CD14-positive monocyte (primary cell): ENCODE data around the gene MMD2. TPM values are rescaled to one million over a fixed set of nuclear protein-coding genes. Genes with fewer than 3 reads are reported as not detected.

Experiments used
- DNase-seq, 3 donors: peaks; one replicate each; pipeline ENCODE4 v3.0.0-alpha.2; 2011 to 2022
- H2AFZ ChIP-seq: 2 replicates; pipeline ENCODE4 v1.6.0; 2012; ENCODE audit warnings: mild to moderate bottlenecking, low read depth, low read length, inconsistent platforms; ENCODE audit not compliant: insufficient read depth, poor library complexity, severe bottlenecking
- H3K27ac ChIP-seq, 2 donors: 1 replicate in 1 of 2; 2 replicates in 1 of 2; pipeline ENCODE4 v1.5.1; 2012 to 2013; ENCODE audit warnings: low read length in 2 of 2, control low read depth in 1 of 2, inconsistent platforms in 1 of 2, low read depth in 1 of 2, mild to moderate bottlenecking in 1 of 2
- H3K27me3 ChIP-seq, 2 donors: one replicate each; pipeline versions ENCODE4 v1.6.0 to v1.6.1; 2011 to 2013; ENCODE audit warnings: low read length in 2 of 2; ENCODE audit not compliant: control insufficient read depth in 2 of 2, insufficient read depth in 2 of 2
- H3K36me3 ChIP-seq, 2 donors: replicated peaks in 1 of 2; 1 replicate in 1 of 2; 2 replicates in 1 of 2; pipeline versions ENCODE4 v1.5.1 to v1.6.1; 2012 to 2013; ENCODE audit warnings: low read length in 2 of 2, control low read depth in 1 of 2, inconsistent platforms in 1 of 2, mild to moderate bottlenecking in 1 of 2; ENCODE audit not compliant: insufficient read depth in 2 of 2, control insufficient read depth in 1 of 2
- H3K4me1 ChIP-seq, 2 donors: 1 replicate in 1 of 2; 2 replicates in 1 of 2; pipeline versions ENCODE4 v1.5.1 to v1.6.1; 2012 to 2013; ENCODE audit warnings: low read length in 2 of 2, control low read depth in 1 of 2, inconsistent platforms in 1 of 2, mild to moderate bottlenecking in 1 of 2, moderate library complexity in 1 of 2; ENCODE audit not compliant: insufficient read depth in 2 of 2, control insufficient read depth in 1 of 2
- H3K4me2 ChIP-seq: replicated peaks from 2 replicates; pipeline ENCODE3; 2012; ENCODE audit warnings: low read length, moderate library complexity, mild to moderate bottlenecking; ENCODE audit not compliant: poor library complexity, severe bottlenecking; ENCODE audit errors: extremely low read depth
- H3K4me3 ChIP-seq, 3 experiments: fragments of 200-600 bp in 1 of 3; sonication (generic) in 1 of 3; replicated peaks in 1 of 3; 1 replicate in 2 of 3; 2 replicates in 1 of 3; pipeline ENCODE4 v1.5.1; 2011 to 2013; ENCODE audit warnings: low read length in 3 of 3, mild to moderate bottlenecking in 3 of 3, control low read depth in 2 of 3, low read depth in 2 of 3, inconsistent platforms in 1 of 3, moderate library complexity in 1 of 3
- H3K79me2 ChIP-seq: 2 replicates; pipeline ENCODE4 v1.6.0; 2012; ENCODE audit warnings: mild to moderate bottlenecking, control low read depth, inconsistent platforms, low read length, moderate library complexity; ENCODE audit not compliant: insufficient read depth
- H3K9ac ChIP-seq: 2 replicates; pipeline ENCODE4 v1.6.0; 2017; ENCODE audit warnings: low read length, mild to moderate bottlenecking; ENCODE audit not compliant: insufficient read depth, poor library complexity, severe bottlenecking
- H3K9me3 ChIP-seq, 2 donors: replicated peaks in 1 of 2; 1 replicate in 1 of 2; 2 replicates in 1 of 2; pipeline versions ENCODE4 v1.5.1 to v1.6.1; 2012 to 2013; ENCODE audit warnings: low read length in 2 of 2, control low read depth in 1 of 2; ENCODE audit not compliant: control insufficient read depth in 1 of 2, insufficient read depth in 1 of 2
- H4K20me1 ChIP-seq: 2 replicates; pipeline ENCODE4 v1.6.0; 2012; ENCODE audit warnings: mild to moderate bottlenecking, low read length, control low read depth, moderate library complexity; ENCODE audit not compliant: insufficient read depth
- H3K27ac Mint-ChIP-seq, 7 donors: one replicate each; pipeline ENCODE4 v1.8.0; 2020; ENCODE audit warnings: mild to moderate bottlenecking in 7 of 7, mixed read lengths in 7 of 7, moderate library complexity in 6 of 7, inconsistent platforms in 2 of 7
- H3K27me3 Mint-ChIP-seq, 3 donors: one replicate each; pipeline ENCODE4 v1.8.0; 2021 to 2022; ENCODE audit warnings: low read depth in 3 of 3, mild to moderate bottlenecking in 3 of 3, mixed read lengths in 3 of 3, moderate library complexity in 3 of 3, inconsistent platforms in 1 of 3
- H3K36me3 Mint-ChIP-seq, 2 donors: one replicate each; pipeline ENCODE4 v1.8.0; 2020; ENCODE audit warnings: mixed read lengths in 2 of 2, inconsistent platforms in 1 of 2, mild to moderate bottlenecking in 1 of 2
- H3K4me1 Mint-ChIP-seq: one replicate; pipeline ENCODE4 v1.8.0; 2020; ENCODE audit warnings: mild to moderate bottlenecking, mixed read lengths
- H3K4me3 Mint-ChIP-seq, 2 donors: one replicate each; pipeline ENCODE4 v1.8.0; 2020; ENCODE audit warnings: mild to moderate bottlenecking in 2 of 2, mixed read lengths in 2 of 2, moderate library complexity in 1 of 2
- H3K9me3 Mint-ChIP-seq, 7 donors: one replicate each; pipeline ENCODE4 v1.8.0; 2020 to 2022; ENCODE audit warnings: mixed read lengths in 7 of 7, mild to moderate bottlenecking in 6 of 7, moderate library complexity in 6 of 7, inconsistent platforms in 2 of 7
- CTCF ChIP-seq: fragments of 200-600 bp; IDR thresholded peaks from one replicate; pipeline ENCODE4 v1.8.0; 2022; ENCODE audit warnings: antibody characterized with exemption, mild to moderate bottlenecking
- WGBS: methylation state at CpG from one replicate; pipeline ENCODE4 v1.1.5; 2013; ENCODE audit warnings: missing lambda C conversion rate; ENCODE audit not compliant: insufficient coverage; 5-methylcytosine and 5-hydroxymethylcytosine counted together
- intact Hi-C, 2 donors: fragments of 100-400 bp; cut with micrococcal nuclease; formaldehyde crosslinking; loops; one replicate each; pipeline versions ENCODE4 v1.15.0 to v1.15.1; 2023
- polyA plus RNA-seq, 3 donors: library from polyadenylated mRNA; depleted of rRNA in 1 of 3; unstranded in 2 of 3; stranded (reverse) in 1 of 3; fragments of 300-500 nt in 2 of 3; fragments of >200 nt in 1 of 3; fragmentation: Illumina TruSeq in 2 of 3; gene quantifications; 1 replicate in 2 of 3; 2 replicates in 1 of 3; pipeline ENCODE4 v1.2.3, GENCODE V29; 2012 to 2021

Gene MMD2
- polyA plus RNA-seq, 3 donors, result not detected

GRCh38 chr7:4943297-4943696, 15.7 kb downstream of the MMD2 start:
- H3K36me3 ChIP-seq, result no peaks in the 10 kb centered on the region
- WGBS, result 94% methylated on average over 10 of the region's 10 CpGs
- no peak overlapping the region for H3K4me3 ChIP-seq
- H3K4me1 Mint-ChIP-seq, result peaks cover 2% of the 10 kb centered on the region
- no peak overlapping the region for H3K27ac ChIP-seq
- H3K4me3 Mint-ChIP-seq, result peak overlapping the region in 1 of 2 donors; percentile 16
- no peaks in the 10 kb centered on the region for H3K36me3 Mint-ChIP-seq
- H2AFZ ChIP-seq, result no peak overlapping the region
- peaks cover 7 to 8% (median 7%) of the 10 kb centered on the region in 3 donors for H3K27me3 Mint-ChIP-seq
- DNase-seq, result no peak
- H3K4me1 ChIP-seq, result no peaks in the 10 kb centered on the region
- peaks cover 0 to 9% (median 4%) of the 10 kb centered on the region in 7 donors for H3K9me3 Mint-ChIP-seq
- no peak overlapping the region for H3K9ac ChIP-seq
- H3K9me3 ChIP-seq, result peaks cover 0 to 3% of the 10 kb centered on the region in 2 donors
- intact Hi-C loops, result no loop called here
- no peaks in the 10 kb centered on the region for H4K20me1 ChIP-seq
- no peak for TF ChIP-seq CTCF
- no peak overlapping the region for H3K4me2 ChIP-seq
- no peaks in the 10 kb centered on the region for H3K27me3 ChIP-seq
- H3K79me2 ChIP-seq, result no peaks in the 10 kb centered on the region
- no peak overlapping the region for H3K27ac Mint-ChIP-seq

GRCh38 chr7:4939971-4940728, 18.8 kb downstream of the MMD2 start:
- no peak for TF ChIP-seq CTCF
- WGBS, result 92% methylated on average over 21 of the region's 26 CpGs
- Mint-ChIP-seq H3K4me1 (peaks cover 2% of the 10 kb centered on the region), H3K36me3 (no peaks in the 10 kb centered on the region), H3K27me3 (peaks cover 3 to 7% (median 7%) of the 10 kb centered on the region in 3 donors), H3K9me3 (peaks cover 0 to 3% (median 0%) of the 10 kb centered on the region in 7 donors), H3K27ac (no peak overlapping the region), H3K4me3 (no peak overlapping the region)
- no peak for DNase-seq
- Histone ChIP-seq H3K79me2 (no peaks in the 10 kb centered on the region), H3K4me1 (no peaks in the 10 kb centered on the region), H3K9ac (no peak overlapping the region), H3K27me3 (no peaks in the 10 kb centered on the region), H3K9me3 (no peaks in the 10 kb centered on the region), H2AFZ (no peak overlapping the region), H3K4me3 (no peak overlapping the region), H3K27ac (no peak overlapping the region), H3K36me3 (no peaks in the 10 kb centered on the region), H3K4me2 (no peak overlapping the region), H4K20me1 (no peaks in the 10 kb centered on the region)
- intact Hi-C loops, result no loop called here
